Keratinocyte (primary cell): ENCODE measurements around the gene PRKN.

Source experiments
- EZH2 ChIP-seq: IDR thresholded peaks from one replicate; pipeline ENCODE4 v1.6.1; 2012; ENCODE audit warnings: inconsistent platforms, mild to moderate bottlenecking, low read length, moderate library complexity
- TF ChIP-seq, protein P1 (sequence below), 3 experiments: IDR thresholded peaks in 1 of 3; conservative IDR thresholded peaks in 1 of 3; optimal IDR thresholded peaks in 1 of 3; 2 replicates in 2 of 3; 3 replicates in 1 of 3; pipeline versions ENCODE3 to v1.5.1; 2011; ENCODE audit warnings: low read length in 3 of 3, mild to moderate bottlenecking in 3 of 3, moderate library complexity in 2 of 3, control low read depth in 1 of 3, inconsistent platforms in 1 of 3; ENCODE audit not compliant: insufficient read depth in 2 of 3; ENCODE audit errors: extremely low read depth in 1 of 3

DNA sequence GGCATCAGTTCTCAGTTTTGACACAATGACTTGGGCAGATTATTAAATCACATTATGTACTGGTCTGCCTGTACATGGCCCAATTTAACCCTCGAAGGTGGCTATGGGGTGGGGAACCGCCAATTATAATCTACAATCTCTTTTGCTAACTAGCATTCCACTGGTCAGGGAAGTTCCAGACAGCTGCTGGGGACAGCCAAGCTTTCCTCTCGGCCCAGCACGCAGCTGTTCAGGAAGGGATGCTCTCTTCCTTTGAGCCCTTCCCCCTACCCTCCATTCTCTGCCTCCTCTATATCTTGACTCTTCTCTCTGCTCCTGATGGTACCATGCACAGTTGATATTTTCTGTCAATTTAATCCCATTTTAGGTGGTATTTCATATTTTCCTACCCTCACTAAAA lies 1220.2 kb downstream of the PRKN start:
- TF ChIP-seq, protein P1, sequence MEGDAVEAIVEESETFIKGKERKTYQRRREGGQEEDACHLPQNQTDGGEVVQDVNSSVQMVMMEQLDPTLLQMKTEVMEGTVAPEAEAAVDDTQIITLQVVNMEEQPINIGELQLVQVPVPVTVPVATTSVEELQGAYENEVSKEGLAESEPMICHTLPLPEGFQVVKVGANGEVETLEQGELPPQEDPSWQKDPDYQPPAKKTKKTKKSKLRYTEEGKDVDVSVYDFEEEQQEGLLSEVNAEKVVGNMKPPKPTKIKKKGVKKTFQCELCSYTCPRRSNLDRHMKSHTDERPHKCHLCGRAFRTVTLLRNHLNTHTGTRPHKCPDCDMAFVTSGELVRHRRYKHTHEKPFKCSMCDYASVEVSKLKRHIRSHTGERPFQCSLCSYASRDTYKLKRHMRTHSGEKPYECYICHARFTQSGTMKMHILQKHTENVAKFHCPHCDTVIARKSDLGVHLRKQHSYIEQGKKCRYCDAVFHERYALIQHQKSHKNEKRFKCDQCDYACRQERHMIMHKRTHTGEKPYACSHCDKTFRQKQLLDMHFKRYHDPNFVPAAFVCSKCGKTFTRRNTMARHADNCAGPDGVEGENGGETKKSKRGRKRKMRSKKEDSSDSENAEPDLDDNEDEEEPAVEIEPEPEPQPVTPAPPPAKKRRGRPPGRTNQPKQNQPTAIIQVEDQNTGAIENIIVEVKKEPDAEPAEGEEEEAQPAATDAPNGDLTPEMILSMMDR (optimal IDR thresholded peaks at IDR 0.05 in 1 of 3, IDR thresholded peaks at IDR 0.05 in 1 of 3, conservative IDR thresholded peaks at IDR 0.05 in 1 of 3; ENCODE audit: extremely low read depth in 1 of 3, insufficient read depth in 2 of 3, low read length in 3 of 3), result no peak
- no peak for TF ChIP-seq EZH2
